ENCODE results near the gene ICE2.
"Not testable (repeated sequence)": the region's sequence is repeated elsewhere in the genome, so short reads cannot be mapped to it uniquely, and the experiment has no call there.

Gene ICE2

GRCh38 chr15:60414016-60414682 is 64.8 kb downstream of the ICE2 start:
- no peak overlapping the region for H4K8ac ChIP-seq (ENCODE audit: low read length)
- H3K4me3 ChIP-seq (ENCODE audit: insufficient read depth in 1 of 2, low read depth in 1 of 2, low read length in 2 of 2): peak overlapping the region in 1 of 2 experiments; percentile 1
- peak; percentile 58 for DNase-seq
- H2BK15ac ChIP-seq (ENCODE audit: low read depth, poor library complexity, severe bottlenecking): no peak overlapping the region
- no peaks in the 10 kb centered on the region for H3K9me3 ChIP-seq (ENCODE audit: control insufficient read depth, low read length)
- no peak overlapping the region for H3K18ac ChIP-seq (ENCODE audit: low read depth in 1 of 2, low read length in 2 of 2)
- no peak overlapping the region for H3K14ac ChIP-seq (ENCODE audit: low read length in 2 of 2)
- peaks cover 1% of the 10 kb centered on the region for H3K4me1 ChIP-seq (ENCODE audit: control insufficient read depth, insufficient read depth, low read depth, low read length)
- H3K79me1 ChIP-seq (replicated peaks; ENCODE audit: low read length, poor library complexity, severe bottlenecking): no peaks in the 10 kb centered on the region
- H3K4ac ChIP-seq (ENCODE audit: low read depth in 1 of 2, low read length in 2 of 2): no peak overlapping the region
- no peak overlapping the region for H3K27ac ChIP-seq (ENCODE audit: low read length, poor library complexity, severe bottlenecking)
- H4K91ac ChIP-seq (ENCODE audit: low read length): no peak overlapping the region
- H3K36me3 ChIP-seq (ENCODE audit: control insufficient read depth in 1 of 2, insufficient read depth in 2 of 2, low read depth in 1 of 2, low read length in 2 of 2): no peaks in the 10 kb centered on the region
- H2BK12ac ChIP-seq (ENCODE audit: low read length in 2 of 2): no peak overlapping the region
- WGBS: 64% methylated on average over 10 of the region's 10 CpGs
- H3K27me3 ChIP-seq (ENCODE audit: control insufficient read depth in 1 of 2, insufficient read depth in 1 of 2, low read length in 2 of 2): no peaks in the 10 kb centered on the region
- H2AFZ ChIP-seq (ENCODE audit: low read depth, low read length): no peak overlapping the region
- H2BK5ac ChIP-seq (ENCODE audit: low read depth, low read length, poor library complexity, severe bottlenecking): no peak overlapping the region
- H3K4me2 ChIP-seq (ENCODE audit: low read length, poor library complexity, severe bottlenecking): no peak overlapping the region
- H3K9ac ChIP-seq (ENCODE audit: low read length): peak overlapping the region; percentile 43
- no peak overlapping the region for H3K23ac ChIP-seq (ENCODE audit: low read length in 2 of 2)
- no peak overlapping the region for H2AK5ac ChIP-seq (ENCODE audit: low read length, severe bottlenecking)
- no peak overlapping the region for H2BK120ac ChIP-seq (ENCODE audit: low read depth, low read length)

DNA sequence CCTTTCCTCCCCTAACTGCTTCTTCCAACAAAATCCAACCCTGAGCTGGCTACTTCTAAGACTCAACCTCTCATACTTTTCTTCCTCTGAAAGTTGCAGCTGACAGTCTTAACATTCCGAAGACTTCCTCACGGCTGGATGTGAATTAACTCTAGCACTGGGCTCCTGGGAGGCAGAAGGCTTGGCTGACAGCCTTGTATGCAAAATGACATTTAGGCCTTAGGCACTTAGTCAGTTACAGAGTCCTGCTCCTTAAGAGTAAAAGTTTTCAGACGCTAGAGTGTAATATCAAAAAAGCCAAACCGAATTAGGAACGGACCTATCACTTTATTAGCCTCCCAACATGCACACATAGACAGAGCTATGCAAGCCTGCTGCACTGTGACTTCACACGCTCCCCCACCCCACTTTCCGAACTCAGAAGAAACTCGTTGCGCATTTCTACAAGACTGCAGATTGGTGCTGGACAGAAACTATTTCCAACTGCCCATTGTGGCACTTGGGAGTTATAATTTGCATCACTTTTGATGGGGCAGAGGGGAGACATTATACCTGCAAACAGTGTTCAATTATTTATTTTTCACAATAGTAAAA is 65.6 kb downstream of the ICE2 start:
- Histone ChIP-seq H3K14ac (ENCODE audit: low read length in 2 of 2) (no peak overlapping the region), H2BK5ac (ENCODE audit: low read depth, low read length, poor library complexity, severe bottlenecking) (no peak overlapping the region), H3K27ac (ENCODE audit: low read length, poor library complexity, severe bottlenecking) (no peak overlapping the region), H3K9ac (ENCODE audit: low read length) (peak overlapping the region; percentile 43), H3K9me3 (ENCODE audit: control insufficient read depth, low read length) (no peaks in the 10 kb centered on the region), H2BK120ac (ENCODE audit: low read depth, low read length) (no peak overlapping the region), H3K23ac (ENCODE audit: low read length in 2 of 2) (no peak overlapping the region), H2AFZ (ENCODE audit: low read depth, low read length) (no peak overlapping the region), H3K4ac (ENCODE audit: low read depth in 1 of 2, low read length in 2 of 2) (no peak overlapping the region), H3K79me1 (replicated peaks; ENCODE audit: low read length, poor library complexity, severe bottlenecking) (no peaks in the 10 kb centered on the region), H3K36me3 (ENCODE audit: control insufficient read depth in 1 of 2, insufficient read depth in 2 of 2, low read depth in 1 of 2, low read length in 2 of 2) (no peaks in the 10 kb centered on the region), H3K4me1 (ENCODE audit: control insufficient read depth, insufficient read depth, low read depth, low read length) (peaks cover 1% of the 10 kb centered on the region), H3K4me3 (ENCODE audit: insufficient read depth in 1 of 2, low read depth in 1 of 2, low read length in 2 of 2) (peak overlapping the region in 1 of 2 experiments; percentile 1), H2BK12ac (ENCODE audit: low read length in 2 of 2) (no peak overlapping the region), H4K91ac (ENCODE audit: low read length) (no peak overlapping the region), H3K4me2 (ENCODE audit: low read length, poor library complexity, severe bottlenecking) (no peak overlapping the region), H2AK5ac (ENCODE audit: low read length, severe bottlenecking) (no peak overlapping the region), H2BK15ac (ENCODE audit: low read depth, poor library complexity, severe bottlenecking) (no peak overlapping the region), H3K27me3 (ENCODE audit: control insufficient read depth in 1 of 2, insufficient read depth in 1 of 2, low read length in 2 of 2) (no peaks in the 10 kb centered on the region), H3K18ac (ENCODE audit: low read depth in 1 of 2, low read length in 2 of 2) (no peak overlapping the region), H4K8ac (ENCODE audit: low read length) (no peak overlapping the region)
- 80% methylated on average over 9 of the region's 9 CpGs for WGBS
- no peak for DNase-seq

- H2BK15ac ChIP-seq (ENCODE audit: low read depth, poor library complexity, severe bottlenecking); H4K91ac ChIP-seq (ENCODE audit: low read length); DNase-seq; H2BK120ac ChIP-seq (ENCODE audit: low read depth, low read length); H3K36me3 ChIP-seq (ENCODE audit: control insufficient read depth in 1 of 2, insufficient read depth in 2 of 2, low read depth in 1 of 2, low read length in 2 of 2); H4K8ac ChIP-seq (ENCODE audit: low read length); H3K27me3 ChIP-seq (ENCODE audit: control insufficient read depth in 1 of 2, insufficient read depth in 1 of 2, low read length in 2 of 2); H2BK5ac ChIP-seq (ENCODE audit: low read depth, low read length, poor library complexity, severe bottlenecking); H3K4ac ChIP-seq (ENCODE audit: low read depth in 1 of 2, low read length in 2 of 2); H3K79me1 ChIP-seq (replicated peaks; ENCODE audit: low read length, poor library complexity, severe bottlenecking); H3K9me3 ChIP-seq (ENCODE audit: control insufficient read depth, low read length); H3K4me1 ChIP-seq (ENCODE audit: control insufficient read depth, insufficient read depth, low read depth, low read length); H2AFZ ChIP-seq (ENCODE audit: low read depth, low read length); H3K23ac ChIP-seq (ENCODE audit: low read length in 2 of 2); H2BK12ac ChIP-seq (ENCODE audit: low read length in 2 of 2); H3K18ac ChIP-seq (ENCODE audit: low read depth in 1 of 2, low read length in 2 of 2); H3K4me2 ChIP-seq (ENCODE audit: low read length, poor library complexity, severe bottlenecking); H3K14ac ChIP-seq (ENCODE audit: low read length in 2 of 2); H2AK5ac ChIP-seq (ENCODE audit: low read length, severe bottlenecking); H3K4me3 ChIP-seq (ENCODE audit: insufficient read depth in 1 of 2, low read depth in 1 of 2, low read length in 2 of 2); H3K27ac ChIP-seq (ENCODE audit: low read length, poor library complexity, severe bottlenecking): not testable (repeated sequence)
- peak overlapping the region; percentile 43 for H3K9ac ChIP-seq (ENCODE audit: low read length)
- 98% methylated on average over 19 of the region's 21 CpGs for WGBS
These were observed 66.1 kb downstream of the ICE2 start for GRCh38 chr15:60412807-60413206.

GRCh38 chr15:60411774-60412425 is 67.0 kb downstream of the ICE2 start:
- Histone ChIP-seq H3K27ac (ENCODE audit: low read length, poor library complexity, severe bottlenecking) (no peak overlapping the region), H3K18ac (ENCODE audit: low read depth in 1 of 2, low read length in 2 of 2) (no peak overlapping the region), H3K27me3 (ENCODE audit: control insufficient read depth in 1 of 2, insufficient read depth in 1 of 2, low read length in 2 of 2) (no peaks in the 10 kb centered on the region), H3K23ac (ENCODE audit: low read length in 2 of 2) (no peak overlapping the region), H4K91ac (ENCODE audit: low read length) (no peak overlapping the region), H2BK5ac (ENCODE audit: low read depth, low read length, poor library complexity, severe bottlenecking) (no peak overlapping the region), H2AK5ac (ENCODE audit: low read length, severe bottlenecking) (peak overlapping the region; percentile 29), H2AFZ (ENCODE audit: low read depth, low read length) (no peak overlapping the region), H3K4ac (ENCODE audit: low read depth in 1 of 2, low read length in 2 of 2) (no peak overlapping the region), H2BK15ac (ENCODE audit: low read depth, poor library complexity, severe bottlenecking) (no peak overlapping the region), H3K4me1 (ENCODE audit: control insufficient read depth, insufficient read depth, low read depth, low read length) (peaks cover 4% of the 10 kb centered on the region), H3K14ac (ENCODE audit: low read length in 2 of 2) (no peak overlapping the region), H3K79me1 (replicated peaks; ENCODE audit: low read length, poor library complexity, severe bottlenecking) (no peaks in the 10 kb centered on the region), H3K4me3 (ENCODE audit: insufficient read depth in 1 of 2, low read depth in 1 of 2, low read length in 2 of 2) (no peak overlapping the region), H3K9me3 (ENCODE audit: control insufficient read depth, low read length) (no peaks in the 10 kb centered on the region), H3K36me3 (ENCODE audit: control insufficient read depth in 1 of 2, insufficient read depth in 2 of 2, low read depth in 1 of 2, low read length in 2 of 2) (no peaks in the 10 kb centered on the region), H2BK12ac (ENCODE audit: low read length in 2 of 2) (no peak overlapping the region), H2BK120ac (ENCODE audit: low read depth, low read length) (no peak overlapping the region), H4K8ac (ENCODE audit: low read length) (no peak overlapping the region), H3K4me2 (ENCODE audit: low read length, poor library complexity, severe bottlenecking) (no peak overlapping the region), H3K9ac (ENCODE audit: low read length) (no peak overlapping the region)
- no peak for DNase-seq
- WGBS: 96% methylated on average over 9 of the region's 9 CpGs
